HAP-1 (cell line): ENCODE results near the gene METTL23.

ENCODE experiments used
- DNase-seq, 2 experiments: peaks; one replicate each; pipeline ENCODE4 v3.0.0-alpha.2; 2016 to 2020; ENCODE audit warnings: low spot score in 2 of 2
- H3K27me3 ChIP-seq: fragments of 250-450 bp; sonication (Bioruptor Pico); 2 replicates; pipeline ENCODE4 v1.5.1; 2020; ENCODE audit warnings: low read depth, mild to moderate bottlenecking, moderate library complexity
- H3K36me3 ChIP-seq: fragments of 250-450 bp; sonication (Bioruptor Pico); replicated peaks from 2 replicates; pipeline ENCODE4 v1.5.1; 2020; ENCODE audit warnings: mild to moderate bottlenecking
- H3K4me1 ChIP-seq: fragments of 250-450 bp; sonication (Bioruptor Pico); 2 replicates; pipeline ENCODE4 v1.5.1; 2020; ENCODE audit warnings: mild to moderate bottlenecking
- H3K4me3 ChIP-seq: fragments of 250-450 bp; sonication (Bioruptor Pico); 2 replicates; pipeline ENCODE4 v1.5.1; 2020; ENCODE audit warnings: mild to moderate bottlenecking, moderate library complexity
- H3K9me3 ChIP-seq: fragments of 250-450 bp; sonication (Bioruptor Pico); 2 replicates; pipeline ENCODE4 v1.5.1; 2020; ENCODE audit warnings: mild to moderate bottlenecking, moderate library complexity
- in situ Hi-C: fragments of 300-500 bp; cut with MboI; formaldehyde crosslinking; loops from 3 replicates; pipeline ENCODE4 v1.14.3; 2020; ENCODE audit warnings: low sequenced_read_pairs, inconsistent platforms, mixed read lengths

METTL23 gene, protein sequence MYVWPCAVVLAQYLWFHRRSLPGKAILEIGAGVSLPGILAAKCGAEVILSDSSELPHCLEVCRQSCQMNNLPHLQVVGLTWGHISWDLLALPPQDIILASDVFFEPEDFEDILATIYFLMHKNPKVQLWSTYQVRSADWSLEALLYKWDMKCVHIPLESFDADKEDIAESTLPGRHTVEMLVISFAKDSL

DNA sequence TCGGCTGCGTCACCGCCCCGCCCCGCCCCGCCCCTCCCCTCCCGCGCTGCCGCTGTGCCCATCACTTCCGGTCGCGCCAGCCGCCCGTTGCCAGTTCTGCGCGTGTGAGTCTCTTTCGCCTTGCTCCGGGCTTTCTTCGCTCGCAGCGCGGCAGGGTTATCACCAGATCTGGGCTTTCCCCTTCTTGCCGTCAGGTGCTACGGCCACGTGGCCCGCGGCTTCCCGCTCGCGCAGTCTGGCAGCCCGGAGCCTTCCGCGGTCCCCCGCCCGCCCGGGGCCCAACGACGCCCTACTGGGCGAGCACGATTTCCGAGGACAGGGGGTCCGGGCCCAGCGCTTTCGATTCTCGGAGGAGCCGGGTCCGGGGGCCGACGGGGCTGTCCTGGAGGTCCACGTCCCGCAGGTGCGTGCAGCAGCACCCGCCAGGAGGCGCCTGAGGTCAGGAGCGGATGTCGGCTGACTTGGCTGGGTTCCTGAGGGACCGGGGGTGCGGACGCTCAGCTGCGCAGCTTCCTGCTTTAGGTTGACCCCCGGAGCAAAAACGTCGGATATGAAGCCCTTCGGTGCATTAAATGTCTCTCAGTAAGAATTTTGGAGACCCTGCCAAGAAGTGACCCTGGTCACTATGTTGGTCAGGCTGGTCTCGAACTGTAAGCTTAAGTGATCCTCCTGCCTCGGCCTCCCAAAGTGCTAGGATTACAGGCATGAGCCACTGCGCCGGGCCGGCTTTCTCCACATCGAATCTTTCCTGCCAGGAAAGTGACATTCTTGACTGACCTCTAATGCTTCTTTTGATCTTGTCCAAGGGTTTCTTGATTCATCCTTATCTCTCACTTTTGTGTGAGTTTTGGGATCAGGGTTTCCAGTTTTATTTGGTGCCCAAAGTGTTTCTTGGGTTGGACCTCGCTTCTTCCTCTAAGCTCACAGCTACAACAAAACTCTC lies at the start of gene METTL23:
METTL23 (plus strand) TSS at position 64 of the 943 bp plus-strand sequence. CDS start 2,872 bp downstream, outside the sequence.
- in situ Hi-C loops, result no loop called here
- peak within 1 kb of the TSS; percentile 99 for H3K4me3 ChIP-seq
- peak in 1 of 2 experiments; percentile 84 for DNase-seq
- H3K27me3 ChIP-seq, result no peaks in the 10 kb centered on the region
- H3K9me3 ChIP-seq, result no peaks in the 10 kb centered on the region
- peaks cover 8% of the 10 kb centered on the region; the same call in 1 of the 2 replicates for H3K4me1 ChIP-seq
- peaks cover 54% of the 10 kb centered on the region for H3K36me3 ChIP-seq

DNA sequence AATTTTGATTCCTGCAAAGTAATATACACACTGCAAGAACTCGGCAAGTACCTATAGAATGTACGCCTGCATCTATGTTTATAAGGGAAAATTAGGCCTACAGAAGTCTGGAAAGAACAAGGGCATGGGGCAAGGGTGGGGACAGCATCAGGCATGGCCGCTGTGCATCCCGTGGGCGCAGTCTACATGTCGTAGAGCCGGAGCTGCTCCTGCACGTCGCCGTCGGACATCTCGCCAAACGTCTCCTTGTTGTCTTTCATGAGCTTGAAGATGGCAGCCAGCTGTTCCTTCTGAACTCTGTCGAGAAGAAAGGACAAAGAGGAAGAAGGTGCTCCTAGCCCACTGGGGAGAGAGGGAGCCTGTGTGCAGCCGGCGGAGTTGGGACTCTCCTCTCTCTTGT lies 49.2 kb upstream of the METTL23 start:
- in situ Hi-C loops, result no loop called here
- peaks cover 3% of the 10 kb centered on the region for H3K4me1 ChIP-seq
- no peak overlapping the region for H3K4me3 ChIP-seq
- no peaks in the 10 kb centered on the region for H3K36me3 ChIP-seq
- no peaks in the 10 kb centered on the region for H3K9me3 ChIP-seq
- DNase-seq, result no peak
- no peaks in the 10 kb centered on the region for H3K27me3 ChIP-seq

DNA sequence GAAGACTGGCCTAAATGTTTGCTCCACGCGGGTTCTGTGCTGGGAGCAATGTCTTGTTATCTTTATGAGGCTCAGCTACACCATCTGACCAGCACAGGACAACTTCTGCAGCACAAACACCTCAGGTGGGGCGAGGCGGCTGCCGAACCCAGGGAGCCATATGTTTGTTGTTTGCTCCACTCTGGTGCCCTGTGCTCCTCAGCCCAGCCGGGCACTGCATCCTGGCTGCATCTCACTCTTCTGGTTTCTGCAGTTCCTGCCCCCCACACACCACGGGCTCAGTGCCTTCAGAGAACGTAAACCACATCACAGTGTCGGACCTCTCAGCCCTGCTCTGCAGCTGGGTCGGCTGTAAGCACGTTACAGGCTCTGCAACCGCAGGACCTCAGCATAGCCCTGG lies 48.3 kb upstream of the METTL23 start:
- Histone ChIP-seq H3K9me3 (no peaks in the 10 kb centered on the region), H3K4me3 (no peak overlapping the region), H3K36me3 (0 out of 2 replicates have a peak, but pooled peaks cover 2% of the 10 kb centered on the region), H3K4me1 (no peaks in the 10 kb centered on the region), H3K27me3 (no peaks in the 10 kb centered on the region)
- DNase-seq, result no peak
- in situ Hi-C loops, result no loop called here

DNA sequence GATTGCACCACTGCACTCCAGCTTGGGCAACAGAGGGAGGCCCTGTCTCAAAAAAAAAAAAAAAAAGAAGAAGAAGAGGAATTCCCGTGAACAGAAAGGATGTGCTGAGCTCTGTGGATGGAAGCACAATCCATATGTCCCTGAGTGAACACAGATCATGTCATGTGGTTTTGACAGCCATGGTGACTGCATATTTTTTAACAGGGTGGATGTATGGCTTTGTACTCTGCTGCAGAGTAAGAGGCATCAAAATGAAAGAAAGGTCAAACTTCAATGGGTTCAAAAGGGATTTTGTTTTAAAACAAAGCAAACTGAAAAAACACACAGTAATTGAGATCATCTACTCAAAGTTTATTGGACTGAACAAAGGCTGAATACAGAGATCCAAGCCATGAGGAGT lies 47.4 kb upstream of the METTL23 start:
- in situ Hi-C loops, result no loop called here
- DNase-seq, result no peak
- Histone ChIP-seq H3K4me3 (no peak overlapping the region), H3K27me3 (no peaks in the 10 kb centered on the region), H3K36me3 (0 out of 2 replicates have a peak, but pooled peaks cover 5% of the 10 kb centered on the region), H3K9me3 (no peaks in the 10 kb centered on the region), H3K4me1 (no peaks in the 10 kb centered on the region)

DNA sequence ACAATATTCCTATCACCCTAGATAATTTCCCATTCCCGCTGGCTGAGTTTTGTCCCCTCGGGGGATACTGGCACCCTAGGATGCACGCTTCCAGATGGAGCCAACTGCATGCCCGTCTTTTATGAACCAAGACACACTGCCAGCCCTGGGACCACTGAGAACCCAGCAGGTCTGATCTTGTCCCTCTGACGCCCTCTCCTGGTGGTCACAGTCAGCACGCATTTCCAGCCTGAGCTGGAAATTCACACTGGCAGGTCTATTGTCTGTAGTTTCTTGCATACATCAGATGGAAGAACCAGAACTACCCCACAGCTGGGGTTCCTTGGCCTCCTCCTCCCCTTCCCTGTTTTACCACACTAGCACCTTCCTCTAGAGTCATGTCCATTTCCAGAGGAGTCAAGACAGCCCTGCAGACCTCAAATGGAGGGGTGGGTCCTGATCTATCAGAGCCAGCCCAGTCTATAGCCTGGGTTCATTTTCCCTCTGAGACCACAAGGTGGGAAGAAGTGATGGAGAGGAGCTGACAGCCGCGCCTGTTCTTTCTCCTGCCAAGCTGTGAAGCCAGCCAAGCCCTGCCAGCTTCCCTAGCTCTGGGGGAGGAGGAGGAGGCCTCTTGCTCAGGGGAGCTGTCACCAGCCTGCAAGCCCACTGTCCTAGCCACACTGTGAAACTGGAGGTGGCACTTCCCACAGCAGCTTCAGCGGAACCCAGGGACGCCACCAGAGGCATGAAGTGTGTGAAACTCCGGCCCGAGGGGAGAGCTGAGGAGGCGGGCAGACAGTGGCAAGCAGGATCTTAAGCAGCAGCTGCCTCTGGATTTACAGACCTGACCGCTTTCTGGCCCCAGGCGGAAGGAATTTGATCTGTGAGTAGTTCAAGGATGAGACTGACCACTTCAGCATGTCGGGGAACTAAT lies 45.2 kb upstream of the METTL23 start:
- Histone ChIP-seq H3K4me3 (no peak overlapping the region), H3K9me3 (no peaks in the 10 kb centered on the region), H3K27me3 (no peaks in the 10 kb centered on the region), H3K36me3 (0 out of 2 replicates have a peak, but pooled peaks cover 5% of the 10 kb centered on the region), H3K4me1 (no peaks in the 10 kb centered on the region)
- in situ Hi-C loops, result no loop called here
- DNase-seq, result peak; percentile 50 to 86

DNA sequence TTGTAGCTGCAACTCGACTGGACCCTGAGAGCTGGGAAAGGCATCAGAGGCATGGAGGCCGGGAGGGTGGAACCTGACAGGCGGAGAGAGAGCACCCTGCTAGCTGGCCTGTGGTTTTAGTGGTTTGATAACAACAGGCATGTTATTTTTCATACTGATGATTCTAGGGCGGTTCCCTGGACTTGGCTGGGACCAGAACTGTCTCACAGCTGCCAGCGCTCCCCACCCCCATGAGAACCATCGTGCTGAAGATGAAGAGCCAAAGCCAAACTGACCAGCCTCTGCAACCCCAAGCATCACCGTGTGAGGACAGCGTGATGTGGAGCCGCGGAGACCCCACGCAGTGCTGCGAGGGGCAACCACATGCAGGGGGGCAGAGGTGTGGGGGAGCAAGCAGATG lies 44.3 kb upstream of the METTL23 start:
- no peak for DNase-seq
- Histone ChIP-seq H3K36me3 (0 out of 2 replicates have a peak, but pooled peaks cover 5% of the 10 kb centered on the region), H3K27me3 (no peaks in the 10 kb centered on the region), H3K9me3 (no peaks in the 10 kb centered on the region), H3K4me3 (no peak overlapping the region), H3K4me1 (no peaks in the 10 kb centered on the region)
- in situ Hi-C loops, result no loop called here

DNA sequence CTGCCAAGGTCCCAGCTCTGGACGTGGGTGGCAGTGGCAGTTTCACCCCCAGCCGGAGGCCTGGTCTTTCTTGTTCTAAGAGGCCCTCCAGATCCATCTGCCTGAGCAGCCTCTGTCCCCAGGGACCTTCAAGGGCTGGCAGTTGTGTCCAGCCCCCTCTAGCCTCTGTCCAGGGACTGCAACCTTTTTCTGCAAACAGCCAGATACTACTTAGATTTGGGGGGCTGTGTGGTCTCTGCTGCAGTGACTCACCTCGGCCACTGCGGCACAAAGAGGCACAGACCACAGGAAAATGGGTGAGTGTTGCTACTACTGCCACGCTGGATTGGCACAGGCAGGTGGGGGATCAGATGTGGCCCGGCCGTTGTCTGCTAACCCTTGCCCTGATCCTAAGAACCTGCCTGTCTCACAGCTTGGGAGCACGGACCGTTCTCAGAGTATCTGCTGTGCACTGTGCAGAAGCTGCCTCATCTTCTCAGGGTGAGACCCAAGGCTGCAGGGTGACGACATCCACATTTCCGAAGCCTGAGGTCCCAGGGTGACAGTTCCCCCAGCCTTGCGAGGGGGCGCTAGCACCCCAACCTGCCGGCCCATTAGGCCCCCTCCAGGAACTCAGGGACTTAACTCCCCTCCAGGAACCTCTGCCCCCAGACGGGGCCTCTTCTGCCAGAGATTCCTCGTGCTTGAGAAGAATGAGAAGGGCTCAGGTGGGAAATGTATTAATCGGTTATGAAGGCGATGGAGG lies 43.5 kb upstream of the METTL23 start:
- in situ Hi-C loops, result no loop called here
- H3K36me3 ChIP-seq, result 0 out of 2 replicates have a peak, but pooled peaks cover 5% of the 10 kb centered on the region

DNA sequence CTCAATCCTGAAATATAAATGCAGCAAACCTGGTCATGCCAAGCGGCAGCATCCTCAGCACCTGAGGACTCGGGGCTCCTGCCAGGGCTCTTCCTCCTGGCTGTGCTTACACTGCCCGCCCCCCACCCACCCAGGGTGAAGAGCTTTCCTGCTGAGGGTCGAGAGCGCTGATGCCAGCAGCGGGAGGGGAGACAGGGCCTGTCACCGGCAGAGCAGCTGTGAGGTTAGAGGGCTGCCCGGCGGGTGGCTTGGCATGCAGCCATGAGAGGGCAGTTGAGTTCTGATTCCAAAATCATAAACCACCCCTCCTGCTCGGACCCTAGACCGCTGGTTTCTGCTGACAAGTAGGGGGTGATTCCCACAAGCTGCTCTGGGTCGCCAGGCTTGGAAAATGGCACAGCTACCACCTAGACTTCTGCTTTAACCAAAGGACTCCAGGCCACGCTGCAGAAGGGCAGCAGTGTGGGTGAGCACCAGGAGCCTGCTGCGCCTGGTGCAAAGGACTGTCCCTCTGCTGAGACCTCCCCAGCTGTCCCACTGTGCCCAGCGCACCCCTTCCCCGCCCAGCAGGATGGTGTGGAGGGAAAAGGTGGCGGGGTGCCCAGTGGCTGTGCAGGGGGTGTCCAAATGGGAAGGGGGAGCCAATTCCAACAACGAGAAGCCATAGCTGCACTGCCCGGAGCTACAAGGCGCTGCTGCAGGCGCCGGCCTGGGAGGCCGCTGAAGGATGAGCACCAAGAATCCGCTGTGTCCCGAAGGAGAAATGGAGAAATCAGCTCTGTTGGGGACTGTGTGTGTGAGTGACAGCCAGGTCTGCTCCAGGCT lies 42.5 kb upstream of the METTL23 start:
- H3K36me3 ChIP-seq, result 0 out of 2 replicates have a peak, but pooled peaks cover 5% of the 10 kb centered on the region
- in situ Hi-C loops, result no loop called here
- no peaks in the 10 kb centered on the region for H3K4me1 ChIP-seq
- no peak for DNase-seq
- no peaks in the 10 kb centered on the region for H3K27me3 ChIP-seq
- H3K4me3 ChIP-seq, result no peak overlapping the region
- H3K9me3 ChIP-seq, result no peaks in the 10 kb centered on the region

More for the DNA sequence above, 43.5 kb upstream of the METTL23 start:
- no peaks in the 10 kb centered on the region for H3K4me1 ChIP-seq
- H3K9me3 ChIP-seq, result no peaks in the 10 kb centered on the region
- no peak for DNase-seq
- no peaks in the 10 kb centered on the region for H3K27me3 ChIP-seq
- no peak overlapping the region for H3K4me3 ChIP-seq

DNA sequence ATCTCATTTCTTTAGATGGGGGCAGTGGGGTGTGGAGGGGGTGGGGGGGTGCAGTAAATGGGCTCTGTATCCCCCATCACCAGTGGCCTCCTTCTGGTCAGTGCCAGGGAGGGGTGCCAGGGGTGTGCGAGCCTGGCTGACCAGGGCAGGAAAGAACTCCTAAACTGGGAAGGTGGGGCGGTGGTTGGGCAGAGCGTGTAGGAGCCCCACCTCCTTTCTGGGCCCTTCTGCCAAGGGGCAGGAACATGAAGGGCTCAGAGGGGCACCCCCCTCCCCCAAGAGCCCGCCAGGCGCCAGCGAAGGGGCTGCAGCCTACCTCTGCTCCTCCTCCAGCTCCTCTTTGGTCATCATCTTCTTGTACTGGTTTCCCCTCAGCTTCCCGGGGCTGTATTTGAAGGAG lies 41.9 kb upstream of the METTL23 start:
- Histone ChIP-seq H3K27me3 (no peaks in the 10 kb centered on the region), H3K36me3 (0 out of 2 replicates have a peak, but pooled peaks cover 5% of the 10 kb centered on the region), H3K4me3 (no peak overlapping the region), H3K9me3 (no peaks in the 10 kb centered on the region), H3K4me1 (no peaks in the 10 kb centered on the region)
- DNase-seq, result no peak
- in situ Hi-C loops, result no loop called here

DNA sequence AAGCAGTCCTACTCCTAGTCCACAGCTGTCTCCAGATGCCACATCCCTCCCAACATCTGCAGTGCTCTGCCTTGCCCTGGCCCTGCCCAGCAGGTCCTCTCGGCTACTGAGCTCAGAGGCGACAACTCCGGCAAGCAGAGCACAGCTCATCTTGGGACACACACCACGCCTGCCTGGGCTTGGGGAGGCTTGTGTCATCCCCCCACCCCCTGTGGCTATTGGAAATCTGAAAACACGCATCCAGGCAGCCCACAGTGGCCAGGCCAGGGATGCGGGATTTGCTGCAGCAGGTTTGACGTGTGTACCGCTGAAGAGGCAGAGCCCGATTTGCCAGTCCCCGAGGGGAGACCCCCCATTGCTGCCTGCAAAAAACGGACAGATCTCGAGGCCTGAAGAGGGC lies 41.3 kb upstream of the METTL23 start:
- H3K27me3 ChIP-seq, result no peaks in the 10 kb centered on the region
- in situ Hi-C loops, result no loop called here
- H3K4me1 ChIP-seq, result no peaks in the 10 kb centered on the region
- no peaks in the 10 kb centered on the region for H3K9me3 ChIP-seq
- H3K36me3 ChIP-seq, result 0 out of 2 replicates have a peak, but pooled peaks cover 5% of the 10 kb centered on the region
- H3K4me3 ChIP-seq, result no peak overlapping the region
- no peak for DNase-seq

DNA sequence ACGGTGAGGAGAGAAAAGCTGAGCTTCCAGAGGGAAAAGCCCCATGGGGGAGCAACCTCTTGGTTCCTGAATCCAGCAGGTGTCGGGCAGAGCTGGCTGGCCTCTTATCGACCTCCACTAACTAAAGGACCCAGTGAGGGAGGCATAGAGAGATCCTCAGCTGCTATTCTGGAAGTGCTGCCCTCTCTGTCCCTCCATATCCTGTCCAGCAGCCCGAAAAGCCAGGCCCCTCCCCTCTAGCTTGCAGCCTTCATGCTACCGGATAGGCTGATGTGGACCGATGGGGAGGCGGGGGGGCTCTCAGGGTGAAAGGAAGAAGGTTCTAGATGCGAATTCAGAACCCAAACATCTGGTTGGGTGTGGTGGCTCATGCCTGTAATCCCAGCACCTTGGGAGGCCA lies 40.8 kb upstream of the METTL23 start:
- Histone ChIP-seq H3K27me3 (no peaks in the 10 kb centered on the region), H3K36me3 (0 out of 2 replicates have a peak, but pooled peaks cover 5% of the 10 kb centered on the region), H3K4me3 (no peak overlapping the region), H3K9me3 (no peaks in the 10 kb centered on the region), H3K4me1 (no peaks in the 10 kb centered on the region)
- DNase-seq, result no peak
- in situ Hi-C loops, result no loop called here
